ENCODE data around the gene NDRG3. TPM values are rescaled to one million over a fixed set of nuclear protein-coding genes. Genes with fewer than 3 reads are reported as not detected.

The NDRG3 gene
- total and polyA plus RNA-seq, 8 donors = 5.8 to 91.6 (median 11.9) TPM

DNA sequence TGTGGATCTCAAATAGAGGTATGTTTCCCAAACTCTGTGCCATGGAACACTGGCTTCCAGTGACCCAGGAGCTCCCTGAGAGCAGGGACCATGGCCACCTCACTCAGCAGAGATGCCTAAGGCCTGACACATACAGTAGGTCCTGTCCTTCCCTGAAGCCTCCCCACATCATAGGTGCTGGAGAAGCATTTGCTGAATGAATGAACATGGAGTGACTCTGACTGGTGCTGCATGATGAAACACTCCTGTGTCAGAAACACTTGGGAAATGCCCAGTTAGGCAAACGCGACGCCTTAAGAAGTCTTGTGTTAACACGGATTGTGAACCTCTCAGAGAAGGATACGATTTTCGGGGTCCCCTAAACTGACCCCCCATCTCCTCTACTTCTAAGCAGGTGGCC lies 114.2 kb downstream of the NDRG3 start:
- no peak for DNase-seq
- intact Hi-C loops (cut with DNase I; ENCODE audit: low total_unique reads) = no loop called here
- H3K4me3 ChIP-seq = no peak overlapping the region
- H3K9me3 ChIP-seq = no peaks in the 10 kb centered on the region
- H3K27ac ChIP-seq = no peak overlapping the region
- TF ChIP-seq POLR2A (IDR thresholded peaks at IDR 0.05) (no peak), POLR2AphosphoS5 (IDR thresholded peaks at IDR 0.05) (no peak), EP300 (IDR thresholded peaks at IDR 0.05) (no peak)
- TF ChIP-seq, protein P1, sequence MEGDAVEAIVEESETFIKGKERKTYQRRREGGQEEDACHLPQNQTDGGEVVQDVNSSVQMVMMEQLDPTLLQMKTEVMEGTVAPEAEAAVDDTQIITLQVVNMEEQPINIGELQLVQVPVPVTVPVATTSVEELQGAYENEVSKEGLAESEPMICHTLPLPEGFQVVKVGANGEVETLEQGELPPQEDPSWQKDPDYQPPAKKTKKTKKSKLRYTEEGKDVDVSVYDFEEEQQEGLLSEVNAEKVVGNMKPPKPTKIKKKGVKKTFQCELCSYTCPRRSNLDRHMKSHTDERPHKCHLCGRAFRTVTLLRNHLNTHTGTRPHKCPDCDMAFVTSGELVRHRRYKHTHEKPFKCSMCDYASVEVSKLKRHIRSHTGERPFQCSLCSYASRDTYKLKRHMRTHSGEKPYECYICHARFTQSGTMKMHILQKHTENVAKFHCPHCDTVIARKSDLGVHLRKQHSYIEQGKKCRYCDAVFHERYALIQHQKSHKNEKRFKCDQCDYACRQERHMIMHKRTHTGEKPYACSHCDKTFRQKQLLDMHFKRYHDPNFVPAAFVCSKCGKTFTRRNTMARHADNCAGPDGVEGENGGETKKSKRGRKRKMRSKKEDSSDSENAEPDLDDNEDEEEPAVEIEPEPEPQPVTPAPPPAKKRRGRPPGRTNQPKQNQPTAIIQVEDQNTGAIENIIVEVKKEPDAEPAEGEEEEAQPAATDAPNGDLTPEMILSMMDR (IDR thresholded peaks at IDR 0.05) = no peak
- H3K27me3 ChIP-seq = no peaks in the 10 kb centered on the region
- H3K36me3 ChIP-seq = no peaks in the 10 kb centered on the region
- WGBS, 5 donors = 84 to 97% (median 95%) methylated on average over 6 of the region's 6 CpGs
- H3K4me1 ChIP-seq = no peaks in the 10 kb centered on the region

GRCh38 chr20:36629719-36630681 lies 115.9 kb downstream of the NDRG3 start:
- WGBS, 5 donors = 69 to 81% (median 73%) methylated on average over 15 of the region's 15 CpGs
- Histone ChIP-seq H3K4me3 (no peak overlapping the region), H3K27ac (peak overlapping the region in 4 of 5 donors; percentile 8 to 32 (median 18)), H3K9me3 (no peaks in the 10 kb centered on the region), H3K4me1 (no peaks in the 10 kb centered on the region), H3K27me3 (no peaks in the 10 kb centered on the region), H3K36me3 (no peaks in the 10 kb centered on the region)
- TF ChIP-seq, protein P1 (IDR thresholded peaks at IDR 0.05) = no peak
- TF ChIP-seq EP300 (IDR thresholded peaks at IDR 0.05) = no peak
- no peak for TF ChIP-seq POLR2AphosphoS5 (IDR thresholded peaks at IDR 0.05)
- TF ChIP-seq POLR2A (IDR thresholded peaks at IDR 0.05) = no peak
- intact Hi-C loops (cut with DNase I; ENCODE audit: low total_unique reads) = no loop called here
- DNase-seq = peak in 1 of 2 donors; percentile 41

DNA sequence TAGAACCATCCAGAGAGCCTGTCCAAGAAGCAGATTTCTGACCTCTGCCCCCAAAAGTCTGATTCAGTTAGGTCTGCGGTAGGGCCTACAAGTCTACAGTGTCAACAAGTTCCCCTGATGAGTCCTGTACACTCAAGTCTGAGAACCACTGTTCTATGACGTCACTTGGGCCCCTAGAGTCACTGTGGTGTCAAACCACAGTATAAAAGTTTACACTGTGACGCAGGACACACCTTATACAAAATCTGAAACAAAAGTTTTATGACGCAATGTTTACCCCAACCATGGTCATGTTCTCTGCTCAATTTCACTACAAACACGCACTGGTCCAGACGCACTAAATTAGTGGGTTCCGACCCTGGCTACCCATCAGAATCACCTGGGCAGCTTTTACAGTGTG lies 117.8 kb downstream of the NDRG3 start:
- Histone ChIP-seq H3K9me3 (no peaks in the 10 kb centered on the region), H3K27me3 (no peaks in the 10 kb centered on the region), H3K4me3 (no peak overlapping the region), H3K27ac (no peak overlapping the region), H3K4me1 (peaks cover 10 to 15% (median 13%) of the 10 kb centered on the region in 4 donors), H3K36me3 (no peaks in the 10 kb centered on the region)
- WGBS, 5 donors = 72 to 87% (median 83%) methylated on average over 7 of the region's 7 CpGs
- DNase-seq = peak in 1 of 2 donors; percentile 15
- no peak for TF ChIP-seq POLR2AphosphoS5 (IDR thresholded peaks at IDR 0.05)
- TF ChIP-seq, protein P1 (IDR thresholded peaks at IDR 0.05) = no peak
- no peak for TF ChIP-seq POLR2A (IDR thresholded peaks at IDR 0.05)
- no peak for TF ChIP-seq EP300 (IDR thresholded peaks at IDR 0.05)
- intact Hi-C loops (cut with DNase I; ENCODE audit: low total_unique reads) = no loop called here

GRCh38 chr20:36624944-36625324 lies 121.0 kb downstream of the NDRG3 start:
- WGBS, 5 donors = 58 to 80% (median 69%) methylated on average over 2 of the region's 2 CpGs
- no peak overlapping the region for H3K4me3 ChIP-seq
- no peak for DNase-seq
- no peaks in the 10 kb centered on the region for H3K36me3 ChIP-seq
- intact Hi-C loops (cut with DNase I; ENCODE audit: low total_unique reads) = no loop called here
- no peaks in the 10 kb centered on the region for H3K27me3 ChIP-seq
- no peaks in the 10 kb centered on the region for H3K9me3 ChIP-seq
- peaks cover 10 to 15% (median 13%) of the 10 kb centered on the region in 4 donors for H3K4me1 ChIP-seq
- H3K27ac ChIP-seq = peak overlapping the region in 2 of 5 donors; percentile 46 to 71
- TF ChIP-seq EP300 (IDR thresholded peaks at IDR 0.05) = no peak
- TF ChIP-seq, protein P1 (IDR thresholded peaks at IDR 0.05) = no peak
- TF ChIP-seq POLR2AphosphoS5 (IDR thresholded peaks at IDR 0.05) = no peak
- no peak for TF ChIP-seq POLR2A (IDR thresholded peaks at IDR 0.05)
